ENCODE results near the gene GFER.

GFER gene

GRCh38 chr16:2036200-2036966 is 52.4 kb downstream of the GFER start:
- H3K27me3 Mint-ChIP-seq, result no peaks in the 10 kb centered on the region
- H3K27ac Mint-ChIP-seq, result no peak overlapping the region
- ATAC-seq (no peak), DNase-seq (no peak)
- no peaks in the 10 kb centered on the region for H3K4me1 Mint-ChIP-seq
- H3K4me3 Mint-ChIP-seq, result no peak overlapping the region
- no peaks in the 10 kb centered on the region for H3K9me3 Mint-ChIP-seq
- H3K36me3 Mint-ChIP-seq (ENCODE audit: low read depth), result no peaks in the 10 kb centered on the region

DNA sequence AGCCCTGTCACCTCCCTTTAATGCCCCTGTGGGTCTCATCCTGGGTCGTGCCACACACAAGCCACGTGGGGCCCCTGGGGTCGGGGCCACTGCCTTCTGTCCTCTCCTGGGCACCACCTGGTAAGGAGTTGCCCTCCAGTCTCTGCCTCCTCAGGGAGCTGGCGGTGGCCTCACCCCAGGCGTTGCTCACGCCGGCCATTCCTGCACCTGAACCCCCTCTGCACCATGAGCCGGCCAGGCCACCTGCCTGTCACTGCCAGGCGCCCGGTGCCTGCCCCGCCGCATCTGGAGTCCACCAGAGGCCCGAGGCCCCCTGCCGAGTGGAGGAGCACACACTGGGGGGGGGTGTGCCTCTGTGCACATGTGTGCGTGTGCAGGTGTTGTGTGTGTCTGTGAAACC is 53.1 kb downstream of the GFER start:
- no peak for DNase-seq
- ATAC-seq, result no peak
- Mint-ChIP-seq H3K4me1 (no peaks in the 10 kb centered on the region), H3K27me3 (no peaks in the 10 kb centered on the region), H3K27ac (no peak overlapping the region), H3K4me3 (no peak overlapping the region), H3K36me3 (ENCODE audit: low read depth) (no peaks in the 10 kb centered on the region), H3K9me3 (no peaks in the 10 kb centered on the region)

Data from activated naive CD8-positive, alpha-beta T cell treated with anti-CD3 and anti-CD28 coated beads, Interleukin-2, amount 50 U/mL, for 24 hours (primary cell).